Fibroblast of lung (primary cell): Measurements from ENCODE around the gene PDZD2. TPM values are rescaled to one million over a fixed set of nuclear protein-coding genes. Genes with fewer than 3 reads are reported as not detected.

ENCODE experiments used
- DNase-seq, 2 donors: peaks; one replicate each; pipeline versions ENCODE4 v3.0.0 to v3.0.0-alpha.2; 2010; ENCODE audit warnings: low read depth in 2 of 2
- H2AFZ ChIP-seq: 2 replicates; pipeline ENCODE4 v1.5.1; 2012; ENCODE audit warnings: low read length, control low read depth, inconsistent platforms
- H3K27ac ChIP-seq: 2 replicates; pipeline ENCODE4 v1.5.1; 2011; ENCODE audit warnings: low read length, control low read depth; ENCODE audit not compliant: insufficient read depth
- H3K27me3 ChIP-seq: 2 replicates; pipeline ENCODE4 v1.5.1; 2011; ENCODE audit warnings: mild to moderate bottlenecking, low read length; ENCODE audit not compliant: control insufficient read depth, insufficient read depth
- H3K36me3 ChIP-seq: 2 replicates; pipeline ENCODE4 v1.5.1; 2011; ENCODE audit warnings: low read length; ENCODE audit not compliant: control insufficient read depth, insufficient read depth
- H3K4me1 ChIP-seq: 2 replicates; pipeline ENCODE4 v1.5.1; 2011; ENCODE audit warnings: low read length; ENCODE audit not compliant: control insufficient read depth, insufficient read depth; ENCODE audit errors: extremely low read depth
- H3K4me2 ChIP-seq: 2 replicates; pipeline ENCODE4 v1.5.1; 2011; ENCODE audit warnings: low read length, control low read depth; ENCODE audit not compliant: insufficient read depth; ENCODE audit errors: extremely low read depth
- H3K4me3 ChIP-seq, 4 experiments: fragments of 200-600 bp in 1 of 4; sonication (generic) in 1 of 4; replicated peaks in 1 of 4; 2 replicates each; pipeline ENCODE4 v1.5.1; 2011 to 2016; ENCODE audit warnings: low read length in 4 of 4, low read depth in 3 of 4, mild to moderate bottlenecking in 3 of 4, control low read depth in 2 of 4, inconsistent platforms in 1 of 4, mixed read lengths in 1 of 4; ENCODE audit not compliant: insufficient read depth in 1 of 4; ENCODE audit errors: control extremely low read depth in 1 of 4
- H3K79me2 ChIP-seq: 2 replicates; pipeline ENCODE4 v1.5.1; 2012; ENCODE audit warnings: mild to moderate bottlenecking, low read length, inconsistent platforms; ENCODE audit not compliant: control insufficient read depth, insufficient read depth
- H3K9ac ChIP-seq: 2 replicates; pipeline ENCODE4 v1.5.1; 2011; ENCODE audit warnings: mild to moderate bottlenecking, low read length, control low read depth; ENCODE audit not compliant: insufficient read depth
- H3K9me3 ChIP-seq: 2 replicates; pipeline ENCODE4 v1.5.1; 2012; ENCODE audit warnings: low read depth, low read length; ENCODE audit not compliant: control insufficient read depth, insufficient read depth
- H4K20me1 ChIP-seq: 2 replicates; pipeline ENCODE4 v1.5.1; 2011; ENCODE audit warnings: low read length; ENCODE audit not compliant: control insufficient read depth, insufficient read depth; ENCODE audit errors: extremely low read depth
- EZH2 ChIP-seq: IDR thresholded peaks from 2 replicates; pipeline ENCODE4 v1.5.1; 2012; ENCODE audit warnings: low read length, control low read depth, mild to moderate bottlenecking; ENCODE audit errors: missing control alignments
- polyA plus RNA-seq, 2 donors: library from polyadenylated mRNA; depleted of rRNA in 1 of 2; stranded (reverse) in 1 of 2; unstranded in 1 of 2; fragments of >200 nt; gene quantifications; 2 replicates each; pipeline ENCODE4 v1.2.1, GENCODE V29; 2011 to 2012; ENCODE audit warnings: missing spikeins in 1 of 2
- total RNA-seq: library from RNA; depleted of rRNA; stranded (reverse); fragments of >200 nt; gene quantifications from 2 replicates; pipeline ENCODE4 v1.2.1, GENCODE V29; 2014
- TF ChIP-seq, protein P1 (sequence below), 2 donors: IDR thresholded peaks in 1 of 2; conservative IDR thresholded peaks in 1 of 2; 1 replicate in 1 of 2; 2 replicates in 1 of 2; pipeline ENCODE4 v1.5.1; 2011 to 2012; ENCODE audit warnings: low read length in 2 of 2, control low read depth in 1 of 2, inconsistent platforms in 1 of 2, low read depth in 1 of 2, mild to moderate bottlenecking in 1 of 2

The PDZD2 gene
- total and polyA plus RNA-seq, 2 donors (not counting 1 experiment from before 2014, with no cell fraction given), result 0.33 to 0.40 TPM

DNA sequence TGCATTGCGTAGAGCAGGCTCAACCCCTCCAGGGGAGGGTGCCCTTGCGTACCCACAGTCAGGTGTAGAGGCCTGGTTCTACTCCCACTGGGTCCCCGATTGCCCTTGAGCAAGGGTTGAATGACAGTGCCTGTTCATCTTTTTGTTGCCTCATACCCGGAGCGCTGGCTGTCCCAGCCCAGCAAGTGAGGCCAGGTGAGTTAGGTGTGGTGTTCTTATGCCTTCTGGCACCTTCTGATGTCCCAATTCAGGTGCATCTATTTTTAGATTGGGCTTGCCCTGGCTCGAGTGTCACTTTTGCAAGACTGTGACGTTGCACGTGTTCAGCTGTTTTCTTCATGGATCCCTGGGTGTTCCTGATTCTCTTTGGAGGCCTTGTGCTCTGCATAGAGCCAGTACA is 277.4 kb downstream of the PDZD2 start:
- no peaks in the 10 kb centered on the region for H3K27me3 ChIP-seq
- no peak for TF ChIP-seq EZH2
- TF ChIP-seq, protein P1, sequence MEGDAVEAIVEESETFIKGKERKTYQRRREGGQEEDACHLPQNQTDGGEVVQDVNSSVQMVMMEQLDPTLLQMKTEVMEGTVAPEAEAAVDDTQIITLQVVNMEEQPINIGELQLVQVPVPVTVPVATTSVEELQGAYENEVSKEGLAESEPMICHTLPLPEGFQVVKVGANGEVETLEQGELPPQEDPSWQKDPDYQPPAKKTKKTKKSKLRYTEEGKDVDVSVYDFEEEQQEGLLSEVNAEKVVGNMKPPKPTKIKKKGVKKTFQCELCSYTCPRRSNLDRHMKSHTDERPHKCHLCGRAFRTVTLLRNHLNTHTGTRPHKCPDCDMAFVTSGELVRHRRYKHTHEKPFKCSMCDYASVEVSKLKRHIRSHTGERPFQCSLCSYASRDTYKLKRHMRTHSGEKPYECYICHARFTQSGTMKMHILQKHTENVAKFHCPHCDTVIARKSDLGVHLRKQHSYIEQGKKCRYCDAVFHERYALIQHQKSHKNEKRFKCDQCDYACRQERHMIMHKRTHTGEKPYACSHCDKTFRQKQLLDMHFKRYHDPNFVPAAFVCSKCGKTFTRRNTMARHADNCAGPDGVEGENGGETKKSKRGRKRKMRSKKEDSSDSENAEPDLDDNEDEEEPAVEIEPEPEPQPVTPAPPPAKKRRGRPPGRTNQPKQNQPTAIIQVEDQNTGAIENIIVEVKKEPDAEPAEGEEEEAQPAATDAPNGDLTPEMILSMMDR (conservative IDR thresholded peaks at IDR 0.05 in 1 of 2, IDR thresholded peaks at IDR 0.05 in 1 of 2; ENCODE audit: low read depth in 1 of 2, low read length in 2 of 2), result no peak
- no peaks in the 10 kb centered on the region for H3K4me1 ChIP-seq
- no peaks in the 10 kb centered on the region for H3K79me2 ChIP-seq
- no peaks in the 10 kb centered on the region for H3K36me3 ChIP-seq
- no peak overlapping the region for H3K9ac ChIP-seq
- H3K4me2 ChIP-seq, result no peak overlapping the region
- no peaks in the 10 kb centered on the region for H3K9me3 ChIP-seq
- no peak for DNase-seq
- H3K4me3 ChIP-seq, result no peak overlapping the region
- no peak overlapping the region for H2AFZ ChIP-seq
- no peak overlapping the region for H3K27ac ChIP-seq
- H4K20me1 ChIP-seq, result no peaks in the 10 kb centered on the region

DNA sequence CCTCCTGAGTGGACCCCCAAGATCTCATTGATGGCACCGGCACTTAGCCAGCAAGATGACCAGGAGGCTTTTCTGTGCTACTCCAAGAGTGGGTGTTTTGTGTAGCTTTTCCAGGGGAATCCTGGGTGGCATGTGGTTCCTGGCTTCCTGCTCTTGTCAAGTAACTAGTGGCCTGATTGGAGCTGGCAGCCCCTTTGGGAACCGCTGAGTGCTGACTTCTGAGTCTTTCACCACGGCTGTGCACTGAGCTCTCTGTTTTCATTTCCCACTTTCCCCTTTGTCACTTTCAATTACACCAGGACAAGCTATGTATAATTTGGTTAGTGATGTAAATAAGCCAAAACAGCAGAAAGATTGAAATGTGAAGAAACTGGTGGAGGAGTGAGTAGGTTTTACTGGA is 279.8 kb downstream of the PDZD2 start:
- H3K4me2 ChIP-seq, result no peak overlapping the region
- H3K79me2 ChIP-seq, result no peaks in the 10 kb centered on the region
- H3K27me3 ChIP-seq, result no peaks in the 10 kb centered on the region
- DNase-seq, result peak in 1 of 2 donors; percentile 13
- H3K4me3 ChIP-seq, result no peak overlapping the region
- H3K4me1 ChIP-seq, result no peaks in the 10 kb centered on the region
- no peaks in the 10 kb centered on the region for H3K9me3 ChIP-seq
- H3K27ac ChIP-seq, result no peak overlapping the region
- TF ChIP-seq, protein P1 (conservative IDR thresholded peaks at IDR 0.05 in 1 of 2, IDR thresholded peaks at IDR 0.05 in 1 of 2; ENCODE audit: low read depth in 1 of 2, low read length in 2 of 2), result no peak
- no peak for TF ChIP-seq EZH2
- H3K9ac ChIP-seq, result no peak overlapping the region
- no peaks in the 10 kb centered on the region for H3K36me3 ChIP-seq
- no peaks in the 10 kb centered on the region for H4K20me1 ChIP-seq
- H2AFZ ChIP-seq, result no peak overlapping the region

DNA sequence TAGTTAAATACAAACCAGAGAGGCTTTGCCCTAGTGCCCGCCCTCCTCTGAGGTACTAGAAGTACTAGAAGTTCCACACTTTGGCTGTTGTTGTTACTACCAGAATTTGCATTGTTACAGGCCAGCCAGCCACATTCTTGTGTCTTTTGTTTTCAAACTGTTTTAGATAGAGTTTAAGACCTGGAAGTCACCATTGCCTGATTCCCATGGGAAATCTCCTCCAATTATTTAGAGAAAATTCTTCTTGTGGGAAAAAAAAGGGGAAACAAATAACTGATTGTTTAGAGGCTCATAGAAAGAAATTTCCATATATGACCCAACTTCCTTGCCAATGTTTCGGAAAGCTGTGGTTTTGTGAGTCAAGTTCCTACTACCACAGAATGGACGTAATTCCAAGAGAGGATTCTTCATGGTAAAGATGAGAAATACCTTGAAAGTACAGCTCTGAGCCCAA is 282.9 kb downstream of the PDZD2 start:
- H3K79me2 ChIP-seq, result no peaks in the 10 kb centered on the region
- no peak overlapping the region for H3K4me2 ChIP-seq
- H3K36me3 ChIP-seq, result no peaks in the 10 kb centered on the region
- H2AFZ ChIP-seq, result no peak overlapping the region
- no peaks in the 10 kb centered on the region for H3K4me1 ChIP-seq
- no peak overlapping the region for H3K9ac ChIP-seq
- H3K9me3 ChIP-seq, result no peaks in the 10 kb centered on the region
- no peaks in the 10 kb centered on the region for H4K20me1 ChIP-seq
- TF ChIP-seq, protein P1 (conservative IDR thresholded peaks at IDR 0.05 in 1 of 2, IDR thresholded peaks at IDR 0.05 in 1 of 2; ENCODE audit: low read depth in 1 of 2, low read length in 2 of 2), result no peak
- TF ChIP-seq EZH2, result no peak
- H3K4me3 ChIP-seq, result no peak overlapping the region
- peak; percentile 77 to 96 for DNase-seq
- H3K27me3 ChIP-seq, result no peaks in the 10 kb centered on the region
- H3K27ac ChIP-seq, result no peak overlapping the region
